H1 (cell line): Measurements from ENCODE around the gene NOTCH4. TPM values are rescaled to one million over a fixed set of nuclear protein-coding genes. Genes with fewer than 3 reads are reported as not detected.

Experiments
- BRCA1 ChIP-seq: IDR thresholded peaks from 2 replicates; pipeline ENCODE4 v1.6.1; 2012; ENCODE audit warnings: low read depth, low read length, improper control_type of control experiment
- CBX5 ChIP-seq: fragments of 300-800, 300-1000 bp; sonication (generic); IDR thresholded peaks from 2 replicates; pipeline ENCODE4 v1.7.1; 2016; ENCODE audit warnings: antibody characterized with exemption, low read length, low read depth
- CREB1 ChIP-seq: IDR thresholded peaks from 2 replicates; pipeline ENCODE4 v1.6.1; 2012; ENCODE audit warnings: inconsistent platforms
- EP300 ChIP-seq, 2 experiments: IDR thresholded peaks; 1 replicate in 1 of 2; 2 replicates in 1 of 2; pipeline ENCODE4 v1.6.1; 2011 to 2012; ENCODE audit warnings: low read depth in 2 of 2, low read length in 2 of 2, mild to moderate bottlenecking in 2 of 2, borderline replicate concordance in 1 of 2, inconsistent platforms in 1 of 2, moderate library complexity in 1 of 2
- GABPA ChIP-seq: IDR thresholded peaks from 2 replicates; pipeline ENCODE4 v1.6.1; 2011; ENCODE audit warnings: mild to moderate bottlenecking, low read length, moderate library complexity, borderline replicate concordance; ENCODE audit not compliant: insufficient read depth
- JUN ChIP-seq: IDR thresholded peaks from 2 replicates; pipeline ENCODE4 v1.6.1; 2011; ENCODE audit warnings: low read depth, mild to moderate bottlenecking, improper control_type of control experiment, low read length
- SIRT6 ChIP-seq: IDR thresholded peaks from one replicate; pipeline ENCODE4 v1.7.1; 2012; ENCODE audit warnings: low read length, inconsistent platforms
- YY1 ChIP-seq: IDR thresholded peaks from 2 replicates; pipeline ENCODE4 v1.6.1; 2011; ENCODE audit warnings: low read depth, mild to moderate bottlenecking, low read length
- polyA plus RNA-seq, 7 experiments: library from polyadenylated mRNA; depleted of rRNA in 3 of 7; stranded (reverse) in 5 of 7; unstranded in 2 of 7; fragments of >200 nt in 5 of 7; fragments of 200-250 nt in 2 of 7; gene quantifications; 1 replicate in 5 of 7; 2 replicates in 1 of 7; 4 replicates in 1 of 7; pipeline versions ENCODE4 v1.2.1 to v1.2.3, GENCODE V29; 2011 to 2013; ENCODE audit warnings: missing spikeins in 2 of 7, mixed read lengths in 2 of 7
- total RNA-seq: library from RNA; stranded (reverse); fragmentation: NEBNext Ultra II Directional; extraction: Animal tissue kit (Norgen Biotek cat#: 25700); gene quantifications from 2 replicates; pipeline ENCODE4 v1.2.1, GENCODE V29; 2021
- TF ChIP-seq, protein P1 (sequence below): IDR thresholded peaks from 2 replicates; pipeline ENCODE4 v1.6.1; 2011; ENCODE audit warnings: low read length, improper control_type of control experiment
- TF ChIP-seq, protein P2 (sequence below): IDR thresholded peaks from 2 replicates; pipeline ENCODE4 v1.6.1; 2012; ENCODE audit warnings: inconsistent platforms

Gene NOTCH4
- total and polyA plus RNA-seq, 2 of the 8 experiments (the other 6 are each of a cell fraction or from before 2014, with no cell fraction given) = 1.9 to 2.8 TPM

DNA sequence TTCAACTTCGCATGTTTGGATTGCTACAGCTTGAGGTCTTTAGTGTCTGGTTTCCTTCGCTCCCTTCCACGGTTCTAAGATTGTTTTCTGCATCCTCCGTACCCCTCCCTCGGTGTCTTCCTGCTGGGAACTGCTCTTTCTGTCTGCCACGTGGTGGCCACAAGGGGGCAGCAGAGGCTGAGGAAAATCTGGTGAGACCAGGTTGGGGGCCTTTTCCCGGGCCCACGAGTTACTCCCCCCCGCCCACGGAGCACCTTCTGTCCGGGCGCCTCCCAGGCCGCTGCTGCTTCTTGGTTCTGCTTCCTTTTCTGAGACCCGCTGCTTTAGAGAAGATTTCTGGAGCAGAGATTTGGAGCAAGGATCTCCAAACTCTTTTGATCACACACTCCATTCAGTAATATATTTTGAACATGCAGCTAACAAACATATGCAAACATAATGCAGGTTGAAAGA is 21.1 kb upstream of the NOTCH4 start (continued):
- no peak for TF ChIP-seq JUN
- no peak for TF ChIP-seq EP300 (IDR thresholded peaks at IDR 0.05; ENCODE audit: borderline replicate concordance in 1 of 2, low read depth in 2 of 2, low read length in 2 of 2)
- TF ChIP-seq, protein P1, sequence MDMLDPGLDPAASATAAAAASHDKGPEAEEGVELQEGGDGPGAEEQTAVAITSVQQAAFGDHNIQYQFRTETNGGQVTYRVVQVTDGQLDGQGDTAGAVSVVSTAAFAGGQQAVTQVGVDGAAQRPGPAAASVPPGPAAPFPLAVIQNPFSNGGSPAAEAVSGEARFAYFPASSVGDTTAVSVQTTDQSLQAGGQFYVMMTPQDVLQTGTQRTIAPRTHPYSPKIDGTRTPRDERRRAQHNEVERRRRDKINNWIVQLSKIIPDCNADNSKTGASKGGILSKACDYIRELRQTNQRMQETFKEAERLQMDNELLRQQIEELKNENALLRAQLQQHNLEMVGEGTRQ = no peak
- no peak for TF ChIP-seq BRCA1
- TF ChIP-seq CBX5 = no peak
- TF ChIP-seq YY1 = no peak
- TF ChIP-seq SIRT6 = no peak
- TF ChIP-seq, protein P2, sequence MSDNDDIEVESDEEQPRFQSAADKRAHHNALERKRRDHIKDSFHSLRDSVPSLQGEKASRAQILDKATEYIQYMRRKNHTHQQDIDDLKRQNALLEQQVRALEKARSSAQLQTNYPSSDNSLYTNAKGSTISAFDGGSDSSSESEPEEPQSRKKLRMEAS = peak; percentile 82
- TF ChIP-seq GABPA = no peak
- TF ChIP-seq CREB1 = peak; percentile 68; the same call in 1 of the 2 replicates
